DND-41 (cell line): ENCODE data around the gene SMTNL1.

Source experiments
- CTCF ChIP-seq: IDR thresholded peaks from 2 replicates; pipeline ENCODE4 v1.5.1; 2012; ENCODE audit warnings: borderline replicate concordance, low read length, moderate library complexity, mild to moderate bottlenecking; ENCODE audit not compliant: poor library complexity, severe bottlenecking; ENCODE audit errors: extremely low read depth
- EZH2 ChIP-seq: IDR thresholded peaks from 3 replicates; pipeline ENCODE4 v1.6.1; 2012; ENCODE audit warnings: borderline replicate concordance, low read depth, mild to moderate bottlenecking, moderate library complexity, low read length, inconsistent platforms; ENCODE audit not compliant: severe bottlenecking

DNA sequence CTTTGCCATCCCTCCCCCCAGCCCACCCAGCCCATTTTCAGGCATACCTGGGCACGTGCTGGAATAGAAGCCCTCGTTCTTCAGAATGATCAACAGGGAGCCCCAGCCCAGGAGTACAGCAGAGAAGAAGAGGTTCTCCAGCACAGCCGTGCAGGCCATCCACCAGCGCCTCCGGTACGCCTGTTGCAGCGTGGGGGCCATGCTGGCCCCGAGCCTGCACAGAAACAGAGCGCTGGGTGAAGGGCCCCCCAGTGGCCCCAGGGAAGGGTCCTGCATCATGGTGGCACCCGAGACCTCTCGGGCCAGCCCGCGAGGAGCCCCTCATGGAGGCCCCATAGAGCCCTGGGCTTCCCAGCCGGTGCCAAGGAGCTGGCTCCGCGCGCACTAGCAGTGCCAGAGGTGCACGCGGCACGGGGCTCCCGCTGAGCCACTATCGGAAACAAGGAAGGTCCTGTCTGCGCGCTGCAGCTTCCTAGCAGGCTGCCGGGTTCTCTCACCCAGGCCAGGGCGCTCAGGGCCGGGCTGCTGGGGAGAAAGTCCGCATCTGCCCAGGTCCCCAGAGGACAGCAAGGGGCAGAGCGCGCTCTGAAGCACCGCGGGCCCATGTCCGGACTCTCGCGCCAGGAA lies 23.4 kb upstream of the SMTNL1 start:
- TF ChIP-seq CTCF (no peak), EZH2 (no peak)
